ENCODE measurements around the gene ADH1C.
"Not testable (repeated sequence)": the region's sequence is repeated elsewhere in the genome, so short reads cannot be mapped to it uniquely, and the experiment has no call there.

Gene ADH1C

DNA sequence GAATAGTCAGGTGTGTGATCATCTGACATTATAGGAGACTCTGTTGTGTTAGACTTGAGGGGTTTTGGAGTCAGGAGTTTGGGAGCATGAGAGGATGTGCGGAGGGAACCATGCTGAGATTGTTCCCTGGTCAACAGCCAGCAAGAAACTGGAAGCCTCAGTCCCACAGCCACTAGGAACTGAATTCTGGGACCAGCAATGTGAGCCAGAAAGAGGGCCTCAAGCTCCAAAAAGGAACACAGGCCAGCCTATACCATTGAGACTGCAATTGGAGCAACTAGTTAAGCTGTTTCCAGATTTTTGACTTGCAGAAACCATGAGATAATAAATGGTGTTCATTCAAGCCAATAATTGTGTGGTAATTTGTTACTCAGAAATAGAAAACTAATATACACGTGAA is 22.7 kb downstream of the ADH1C start:
- no peak overlapping the region for H3K4me3 ChIP-seq (ENCODE audit: low read depth, low read length)
- TF ChIP-seq, protein P1, sequence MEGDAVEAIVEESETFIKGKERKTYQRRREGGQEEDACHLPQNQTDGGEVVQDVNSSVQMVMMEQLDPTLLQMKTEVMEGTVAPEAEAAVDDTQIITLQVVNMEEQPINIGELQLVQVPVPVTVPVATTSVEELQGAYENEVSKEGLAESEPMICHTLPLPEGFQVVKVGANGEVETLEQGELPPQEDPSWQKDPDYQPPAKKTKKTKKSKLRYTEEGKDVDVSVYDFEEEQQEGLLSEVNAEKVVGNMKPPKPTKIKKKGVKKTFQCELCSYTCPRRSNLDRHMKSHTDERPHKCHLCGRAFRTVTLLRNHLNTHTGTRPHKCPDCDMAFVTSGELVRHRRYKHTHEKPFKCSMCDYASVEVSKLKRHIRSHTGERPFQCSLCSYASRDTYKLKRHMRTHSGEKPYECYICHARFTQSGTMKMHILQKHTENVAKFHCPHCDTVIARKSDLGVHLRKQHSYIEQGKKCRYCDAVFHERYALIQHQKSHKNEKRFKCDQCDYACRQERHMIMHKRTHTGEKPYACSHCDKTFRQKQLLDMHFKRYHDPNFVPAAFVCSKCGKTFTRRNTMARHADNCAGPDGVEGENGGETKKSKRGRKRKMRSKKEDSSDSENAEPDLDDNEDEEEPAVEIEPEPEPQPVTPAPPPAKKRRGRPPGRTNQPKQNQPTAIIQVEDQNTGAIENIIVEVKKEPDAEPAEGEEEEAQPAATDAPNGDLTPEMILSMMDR (IDR thresholded peaks at IDR 0.05; ENCODE audit: low read depth, low read length), result no peak

DNA sequence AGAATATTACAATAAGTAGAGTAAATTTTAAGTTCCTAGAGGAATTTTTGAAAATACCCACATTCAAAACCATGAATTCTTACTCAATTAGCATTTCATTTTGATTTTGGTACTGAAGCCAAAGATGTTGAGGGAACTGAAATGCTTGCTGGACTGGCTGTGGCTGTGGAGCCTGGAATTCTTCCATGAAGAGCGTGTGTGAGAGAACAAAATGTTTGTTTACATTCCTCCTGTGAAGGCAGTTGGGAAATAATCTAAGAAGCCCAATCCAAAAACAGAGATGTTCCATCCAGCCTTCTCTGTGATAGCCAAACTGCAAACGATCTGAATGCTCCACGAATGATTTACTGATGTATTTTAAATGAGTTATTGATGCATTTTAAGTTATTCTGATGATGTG is 27.6 kb downstream of the ADH1C start:
- no peak overlapping the region for H3K4me3 ChIP-seq (ENCODE audit: low read depth, low read length)
- TF ChIP-seq, protein P1 (IDR thresholded peaks at IDR 0.05; ENCODE audit: low read depth, low read length), result no peak

- H3K4me3 ChIP-seq (ENCODE audit: low read depth, low read length), result no peak overlapping the region
- TF ChIP-seq, protein P1 (IDR thresholded peaks at IDR 0.05; ENCODE audit: low read depth, low read length), result no peak
Observed at GRCh38 chr4:99324361-99324760, 28.2 kb downstream of the ADH1C start.

GRCh38 chr4:99323756-99324155 is 28.8 kb downstream of the ADH1C start:
- TF ChIP-seq, protein P1 (IDR thresholded peaks at IDR 0.05; ENCODE audit: low read depth, low read length), result no peak
- H3K4me3 ChIP-seq (ENCODE audit: low read depth, low read length), result no peak overlapping the region

DNA sequence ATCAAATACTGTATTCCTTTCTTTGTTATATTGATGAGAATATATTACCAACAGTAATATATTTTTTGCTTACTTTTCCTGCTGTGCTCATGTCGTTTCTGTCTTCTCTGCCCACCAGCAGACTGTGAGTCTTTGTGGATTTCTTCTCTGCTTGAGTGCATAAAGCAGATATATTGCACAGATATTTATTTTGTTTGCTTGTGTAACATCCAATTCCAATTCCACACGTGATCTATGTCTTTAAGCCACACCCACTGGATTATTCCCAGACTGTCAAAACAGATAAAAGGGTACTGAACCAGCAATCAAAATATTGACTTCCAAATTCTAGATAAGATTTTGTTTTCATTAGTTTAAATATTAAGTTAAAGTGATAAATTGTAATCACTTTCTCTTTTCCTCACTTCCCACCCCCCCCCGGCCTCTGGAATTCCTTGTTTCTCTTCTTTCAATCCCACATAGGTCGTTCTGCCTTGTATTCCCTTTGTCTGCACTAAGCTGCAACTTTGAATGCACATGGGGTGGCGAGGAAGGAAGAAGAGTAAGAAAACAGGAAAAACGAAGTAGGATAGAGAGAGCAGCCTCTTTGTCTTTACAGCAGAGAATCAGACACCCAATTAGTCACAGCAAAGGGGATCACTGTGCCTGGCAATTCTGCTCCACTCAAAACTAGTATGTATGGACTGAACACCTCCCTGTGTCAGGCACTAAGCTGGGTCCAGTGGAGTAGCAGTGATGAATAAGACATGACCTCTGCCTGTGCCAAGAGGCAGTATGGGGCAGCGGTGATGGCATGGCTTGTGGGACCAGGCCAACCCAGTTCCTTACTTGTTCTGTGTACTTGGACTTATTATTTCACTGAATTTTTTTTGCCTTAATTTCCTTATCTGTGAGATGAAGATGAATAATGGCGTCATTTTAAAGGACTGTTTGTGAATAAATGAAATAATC is 31.0 kb downstream of the ADH1C start, which contains the start of gene ADH1B:
TSS of gene ADH1B (minus strand) at position 161 of the 951 bp plus-strand sequence. CDS start at position 91, 70 bp downstream.
- TF ChIP-seq, protein P1 (IDR thresholded peaks at IDR 0.05; ENCODE audit: low read depth, low read length), result no peak
- no peak within 1 kb of the TSS for H3K4me3 ChIP-seq (ENCODE audit: low read depth, low read length)

DNA sequence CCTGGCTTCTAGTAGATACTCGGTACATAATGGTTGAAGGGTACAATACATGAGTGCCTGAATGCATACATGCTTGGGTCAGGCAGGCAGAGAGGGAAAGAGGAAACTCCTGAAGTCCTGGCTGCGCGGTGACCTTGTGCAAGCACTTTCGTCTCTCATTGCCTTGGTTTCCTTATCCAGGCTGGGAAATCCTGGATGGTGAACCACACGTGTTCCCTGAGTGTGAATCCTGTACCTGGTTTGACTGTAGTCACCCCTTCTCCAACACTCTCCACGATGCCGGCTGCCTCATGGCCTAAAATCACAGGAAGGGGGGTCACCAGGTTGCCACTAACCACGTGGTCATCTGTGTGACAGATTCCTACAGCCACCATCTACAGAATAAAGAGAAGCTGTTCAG is 34.7 kb downstream of the ADH1C start:
- not testable (repeated sequence) for H3K4me3 ChIP-seq (ENCODE audit: low read depth, low read length)

- TF ChIP-seq, protein P1 (IDR thresholded peaks at IDR 0.05; ENCODE audit: low read depth, low read length), result no peak
- H3K4me3 ChIP-seq (ENCODE audit: low read depth, low read length), result no peak overlapping the region
Observed at GRCh38 chr4:99317354-99317753, 35.2 kb downstream of the ADH1C start.
